Breast epithelium (tissue), 4 donors: ENCODE measurements around the gene TTC4. TPM values are rescaled to one million over a fixed set of nuclear protein-coding genes. Genes with fewer than 3 reads are reported as not detected.

Source experiments
- DNase-seq, 2 donors: peaks; one replicate each; pipeline ENCODE4 v3.0.0-alpha.2; 2019; ENCODE audit warnings: low spot score in 2 of 2
- H3K27ac ChIP-seq, 2 donors: fragments of 200-600 bp; sonication (generic) in 1 of 2; one replicate each; pipeline ENCODE4 v1.5.1; 2016 to 2019; ENCODE audit warnings: mild to moderate bottlenecking in 1 of 2
- H3K27me3 ChIP-seq, 2 donors: fragments of 200-600 bp; sonication (generic) in 1 of 2; one replicate each; pipeline versions ENCODE4 v1.5.1 to v1.6.0; 2017 to 2019; ENCODE audit warnings: control low read depth in 1 of 2, mild to moderate bottlenecking in 1 of 2
- H3K36me3 ChIP-seq: fragments of 200-600 bp; one replicate; pipeline ENCODE4 v1.5.1; 2019
- H3K4me1 ChIP-seq, 2 donors: fragments of 200-600 bp; sonication (generic); one replicate each; pipeline ENCODE4 v1.5.1; 2016 to 2019; ENCODE audit warnings: control low read depth in 1 of 2
- H3K4me3 ChIP-seq, 3 donors: fragments of 200-600 bp; sonication (generic); 1 replicate in 2 of 3; 2 replicates in 1 of 3; pipeline ENCODE4 v1.5.1; 2016 to 2019; ENCODE audit warnings: mild to moderate bottlenecking in 3 of 3, moderate library complexity in 2 of 3
- H3K9me3 ChIP-seq, 2 donors: fragments of 200-600 bp; sonication (generic) in 1 of 2; one replicate each; pipeline ENCODE4 v1.5.1; 2016 to 2019; ENCODE audit warnings: control low read depth in 1 of 2
- POLR2A ChIP-seq: fragments of 450-650 bp; IDR thresholded peaks from one replicate; pipeline ENCODE4 v1.6.1; 2016; ENCODE audit warnings: antibody characterized with exemption, mild to moderate bottlenecking, moderate library complexity
- POLR2AphosphoS5 ChIP-seq, 3 donors: sonication (generic); formaldehyde crosslinking; IDR thresholded peaks; one replicate each; pipeline ENCODE4 v1.6.1; 2017; ENCODE audit warnings: antibody characterized with exemption in 3 of 3
- intact Hi-C: fragments of 100-400 bp; cut with DNase I; formaldehyde crosslinking; loops from one replicate; pipeline ENCODE4 v1.15.1; 2023; ENCODE audit warnings: low total_unique reads
- total RNA-seq, 3 donors: library from RNA; depleted of rRNA; stranded (reverse); fragments of >200 nt; gene quantifications; one replicate each; pipeline ENCODE4 v1.1.0, GENCODE V29; 2016
- TF ChIP-seq, protein P1 (sequence below), 3 donors: fragments of 450-650 bp; IDR thresholded peaks; one replicate each; pipeline ENCODE4 v1.5.1; 2016 to 2017; ENCODE audit warnings: antibody characterized with exemption in 3 of 3, mild to moderate bottlenecking in 3 of 3, moderate library complexity in 3 of 3

Gene TTC4
- total RNA-seq, 3 donors from 2014 or later, result 18.2 to 33.8 (median 26.9) TPM

DNA sequence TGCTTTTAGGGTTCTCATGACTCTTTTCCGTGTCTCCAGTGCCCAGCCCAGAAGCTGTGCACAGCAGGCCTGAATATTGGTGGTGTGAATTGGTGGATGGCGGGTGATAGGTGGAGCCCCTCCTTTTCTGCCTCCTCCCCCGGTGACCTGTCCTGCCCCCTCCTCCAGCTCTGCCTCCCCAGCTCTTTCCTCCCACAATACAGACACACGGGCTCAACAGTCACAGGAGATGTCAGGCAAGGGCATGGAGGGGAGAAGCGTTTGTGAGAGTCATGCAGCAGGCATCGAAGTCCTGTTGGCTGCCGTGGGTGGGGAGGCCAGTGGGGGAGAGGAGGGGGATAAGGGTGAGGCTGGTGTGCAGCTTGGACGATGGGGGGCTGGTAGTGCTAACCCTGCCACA is 17.3 kb upstream of the TTC4 start:
- H3K9me3 ChIP-seq, result no peaks in the 10 kb centered on the region
- H3K36me3 ChIP-seq, result no peaks in the 10 kb centered on the region
- no peak for DNase-seq
- no peak overlapping the region for H3K27ac ChIP-seq
- H3K27me3 ChIP-seq, result no peaks in the 10 kb centered on the region
- H3K4me1 ChIP-seq, result no peaks in the 10 kb centered on the region
- intact Hi-C loops, result no loop called here
- TF ChIP-seq POLR2A (no peak), POLR2AphosphoS5 (IDR thresholded peaks at IDR 0.05) (no peak)
- TF ChIP-seq, protein P1, sequence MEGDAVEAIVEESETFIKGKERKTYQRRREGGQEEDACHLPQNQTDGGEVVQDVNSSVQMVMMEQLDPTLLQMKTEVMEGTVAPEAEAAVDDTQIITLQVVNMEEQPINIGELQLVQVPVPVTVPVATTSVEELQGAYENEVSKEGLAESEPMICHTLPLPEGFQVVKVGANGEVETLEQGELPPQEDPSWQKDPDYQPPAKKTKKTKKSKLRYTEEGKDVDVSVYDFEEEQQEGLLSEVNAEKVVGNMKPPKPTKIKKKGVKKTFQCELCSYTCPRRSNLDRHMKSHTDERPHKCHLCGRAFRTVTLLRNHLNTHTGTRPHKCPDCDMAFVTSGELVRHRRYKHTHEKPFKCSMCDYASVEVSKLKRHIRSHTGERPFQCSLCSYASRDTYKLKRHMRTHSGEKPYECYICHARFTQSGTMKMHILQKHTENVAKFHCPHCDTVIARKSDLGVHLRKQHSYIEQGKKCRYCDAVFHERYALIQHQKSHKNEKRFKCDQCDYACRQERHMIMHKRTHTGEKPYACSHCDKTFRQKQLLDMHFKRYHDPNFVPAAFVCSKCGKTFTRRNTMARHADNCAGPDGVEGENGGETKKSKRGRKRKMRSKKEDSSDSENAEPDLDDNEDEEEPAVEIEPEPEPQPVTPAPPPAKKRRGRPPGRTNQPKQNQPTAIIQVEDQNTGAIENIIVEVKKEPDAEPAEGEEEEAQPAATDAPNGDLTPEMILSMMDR (IDR thresholded peaks at IDR 0.05), result no peak
- H3K4me3 ChIP-seq, result no peak overlapping the region

DNA sequence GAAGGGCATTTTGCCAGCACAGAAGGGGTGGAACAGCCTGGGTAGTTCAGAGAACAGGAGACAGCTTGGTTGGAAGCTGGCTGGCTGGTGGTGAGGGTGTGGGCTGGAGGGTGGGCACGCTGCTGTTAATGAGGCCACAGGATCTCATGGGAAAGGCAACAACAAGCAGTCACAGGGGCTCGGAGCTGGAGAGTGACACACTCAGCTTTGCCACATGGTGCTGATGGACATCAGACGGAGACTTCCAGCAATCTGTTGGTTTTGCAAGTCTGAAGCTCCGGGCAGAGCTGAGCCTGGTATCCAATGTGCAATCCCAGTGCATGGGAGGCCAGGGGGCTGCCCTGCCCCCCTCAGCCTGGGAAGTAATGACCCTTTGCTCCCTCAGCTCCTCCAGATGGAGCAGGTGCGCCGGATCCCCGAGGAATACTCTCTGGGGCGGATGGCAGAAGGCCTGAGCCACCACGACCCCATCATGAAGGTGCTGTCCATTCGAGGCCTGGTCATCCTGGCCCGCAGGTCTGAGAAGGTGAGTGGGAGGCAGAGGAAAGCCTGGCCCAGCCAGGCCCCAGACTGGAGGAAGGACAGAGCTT is 15.6 kb upstream of the TTC4 start:
- no peaks in the 10 kb centered on the region for H3K27me3 ChIP-seq
- no peaks in the 10 kb centered on the region for H3K36me3 ChIP-seq
- H3K9me3 ChIP-seq, result no peaks in the 10 kb centered on the region
- H3K4me3 ChIP-seq, result no peak overlapping the region
- TF ChIP-seq POLR2A (no peak), POLR2AphosphoS5 (IDR thresholded peaks at IDR 0.05) (no peak)
- TF ChIP-seq, protein P1 (IDR thresholded peaks at IDR 0.05), result no peak
- intact Hi-C loops, result no loop called here
- no peak for DNase-seq
- no peak overlapping the region for H3K27ac ChIP-seq
- no peaks in the 10 kb centered on the region for H3K4me1 ChIP-seq

GRCh38 chr1:54701066-54701465 is 14.6 kb upstream of the TTC4 start:
- H3K4me3 ChIP-seq, result no peak overlapping the region
- no peaks in the 10 kb centered on the region for H3K9me3 ChIP-seq
- no peak overlapping the region for H3K27ac ChIP-seq
- no peaks in the 10 kb centered on the region for H3K36me3 ChIP-seq
- no peak for DNase-seq
- H3K4me1 ChIP-seq, result no peaks in the 10 kb centered on the region
- TF ChIP-seq POLR2A (no peak), POLR2AphosphoS5 (IDR thresholded peaks at IDR 0.05) (no peak)
- TF ChIP-seq, protein P1 (IDR thresholded peaks at IDR 0.05), result no peak
- no peaks in the 10 kb centered on the region for H3K27me3 ChIP-seq
- intact Hi-C loops, result no loop called here

GRCh38 chr1:54701996-54702395 is 13.7 kb upstream of the TTC4 start:
- no peaks in the 10 kb centered on the region for H3K27me3 ChIP-seq
- no peak overlapping the region for H3K27ac ChIP-seq
- H3K4me1 ChIP-seq, result no peaks in the 10 kb centered on the region
- no peaks in the 10 kb centered on the region for H3K9me3 ChIP-seq
- TF ChIP-seq, protein P1 (IDR thresholded peaks at IDR 0.05), result no peak
- TF ChIP-seq POLR2AphosphoS5 (IDR thresholded peaks at IDR 0.05) (no peak), POLR2A (no peak)
- no peaks in the 10 kb centered on the region for H3K36me3 ChIP-seq
- intact Hi-C loops, result no loop called here
- no peak for DNase-seq
- no peak overlapping the region for H3K4me3 ChIP-seq

GRCh38 chr1:54703471-54703870 is 12.2 kb upstream of the TTC4 start:
- intact Hi-C loops, result no loop called here
- Histone ChIP-seq H3K9me3 (no peaks in the 10 kb centered on the region), H3K27me3 (no peaks in the 10 kb centered on the region), H3K4me1 (no peaks in the 10 kb centered on the region), H3K27ac (no peak overlapping the region), H3K36me3 (no peaks in the 10 kb centered on the region), H3K4me3 (no peak overlapping the region)
- no peak for DNase-seq
- no peak for TF ChIP-seq POLR2A
- no peak for TF ChIP-seq POLR2AphosphoS5 (IDR thresholded peaks at IDR 0.05)

GRCh38 chr1:54705153-54705552 is 10.5 kb upstream of the TTC4 start:
- no peak overlapping the region for H3K27ac ChIP-seq
- no peaks in the 10 kb centered on the region for H3K36me3 ChIP-seq
- no peaks in the 10 kb centered on the region for H3K9me3 ChIP-seq
- TF ChIP-seq POLR2AphosphoS5 (IDR thresholded peaks at IDR 0.05), result no peak
- no peak for TF ChIP-seq POLR2A
- TF ChIP-seq, protein P1 (IDR thresholded peaks at IDR 0.05), result no peak
- H3K4me3 ChIP-seq, result no peak overlapping the region
- no peaks in the 10 kb centered on the region for H3K4me1 ChIP-seq
- DNase-seq, result no peak
- intact Hi-C loops, result no loop called here
- H3K27me3 ChIP-seq, result no peaks in the 10 kb centered on the region
